ENCODE measurements around the gene TRDMT1. TPM values are rescaled to one million over a fixed set of nuclear protein-coding genes. Genes with fewer than 3 reads are reported as not detected.

TRDMT1 gene
- total RNA-seq, 1 experiment from 2014 or later = 20.2 TPM

DNA sequence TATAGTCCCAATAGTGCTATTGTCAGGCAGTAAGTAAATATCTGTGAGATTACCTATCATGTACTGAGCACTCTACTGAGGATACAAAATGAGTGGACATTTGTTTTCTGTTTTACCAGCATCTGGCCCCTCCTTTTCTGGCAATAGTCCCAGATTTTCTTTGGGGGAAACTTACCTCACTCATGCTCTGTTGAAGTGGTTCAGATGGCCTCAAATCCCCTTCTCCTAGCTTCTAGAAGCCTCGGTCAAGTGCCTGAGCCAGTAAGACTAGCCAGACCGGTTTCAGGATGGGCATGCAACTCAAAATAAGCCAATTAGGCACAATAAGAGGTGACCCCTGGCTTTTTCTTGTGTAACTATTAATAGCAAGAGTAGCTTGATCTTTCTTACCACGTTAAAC is 19.7 kb downstream of the TRDMT1 start:
- no peak overlapping the region for H3K14ac ChIP-seq (ENCODE audit: insufficient read depth, low read length)
- peaks cover 4% of the 10 kb centered on the region for H3K79me1 ChIP-seq (ENCODE audit: insufficient read depth, low read depth, low read length, poor library complexity, severe bottlenecking)
- H3K23me2 ChIP-seq (ENCODE audit: insufficient read length, low read depth, low read length, poor library complexity, severe bottlenecking) = no peaks in the 10 kb centered on the region
- no peak overlapping the region for H3T11ph ChIP-seq (ENCODE audit: low read length)
- no CpG with 5 or more reads among the region's 3 CpGs for WGBS (ENCODE audit: extremely low coverage, insufficient read length, low lambda C conversion rate)
- H3K9ac ChIP-seq (ENCODE audit: extremely low read depth, insufficient read length, low read length) = peak overlapping the region; percentile 19
- H2AK5ac ChIP-seq (ENCODE audit: insufficient read length, low read length) = no peak overlapping the region
- no peak overlapping the region for H3K4me3 Mint-ChIP-seq
- no peak overlapping the region for H3K23ac ChIP-seq (ENCODE audit: insufficient read length, low read depth, low read length)
- H4K5ac ChIP-seq (ENCODE audit: insufficient read length, low read depth, low read length) = no peak overlapping the region
- H3K27me3 Mint-ChIP-seq (ENCODE audit: low read depth) = no peaks in the 10 kb centered on the region
- no peak overlapping the region for H2BK12ac ChIP-seq (ENCODE audit: insufficient read length, low read depth, low read length)
- no peak for DNase-seq
- no peak overlapping the region for H2BK20ac ChIP-seq (ENCODE audit: low read depth, low read length, poor library complexity, severe bottlenecking)
- H3K56ac ChIP-seq (ENCODE audit: insufficient read length, low read depth, low read length) = no peak overlapping the region
- H3K18ac ChIP-seq (ENCODE audit: insufficient read length, low read depth, low read length) = no peak overlapping the region
- H3K27me3 ChIP-seq (ENCODE audit: insufficient read depth, low read length) = no peaks in the 10 kb centered on the region
- no peak overlapping the region for H4K8ac ChIP-seq (replicated peaks; ENCODE audit: insufficient read length, low read depth, low read length)
- H3K9me3 ChIP-seq (ENCODE audit: control insufficient read depth, low read depth, low read length) = no peaks in the 10 kb centered on the region
- peak overlapping the region in 2 of 3 experiments; percentile 4 to 47; a peak in 1 of 7 replicates for H3K27ac Mint-ChIP-seq
- no peaks in the 10 kb centered on the region for H3K79me2 ChIP-seq (ENCODE audit: insufficient read depth, low read length)
- H4K91ac ChIP-seq (ENCODE audit: insufficient read length, low read depth, low read length) = no peak overlapping the region
- no peak overlapping the region for H3K27ac ChIP-seq (ENCODE audit: insufficient read length, low read depth, low read length)
- no peaks in the 10 kb centered on the region for H3K9me3 Mint-ChIP-seq
- H2AFZ ChIP-seq (ENCODE audit: low read length) = no peak overlapping the region
- H4K20me1 ChIP-seq (ENCODE audit: control insufficient read depth, insufficient read depth, insufficient read length) = no peaks in the 10 kb centered on the region
- peaks cover 12 to 16% of the 10 kb centered on the region in 2 experiments for H3K4me1 Mint-ChIP-seq
- TF ChIP-seq, protein P1, sequence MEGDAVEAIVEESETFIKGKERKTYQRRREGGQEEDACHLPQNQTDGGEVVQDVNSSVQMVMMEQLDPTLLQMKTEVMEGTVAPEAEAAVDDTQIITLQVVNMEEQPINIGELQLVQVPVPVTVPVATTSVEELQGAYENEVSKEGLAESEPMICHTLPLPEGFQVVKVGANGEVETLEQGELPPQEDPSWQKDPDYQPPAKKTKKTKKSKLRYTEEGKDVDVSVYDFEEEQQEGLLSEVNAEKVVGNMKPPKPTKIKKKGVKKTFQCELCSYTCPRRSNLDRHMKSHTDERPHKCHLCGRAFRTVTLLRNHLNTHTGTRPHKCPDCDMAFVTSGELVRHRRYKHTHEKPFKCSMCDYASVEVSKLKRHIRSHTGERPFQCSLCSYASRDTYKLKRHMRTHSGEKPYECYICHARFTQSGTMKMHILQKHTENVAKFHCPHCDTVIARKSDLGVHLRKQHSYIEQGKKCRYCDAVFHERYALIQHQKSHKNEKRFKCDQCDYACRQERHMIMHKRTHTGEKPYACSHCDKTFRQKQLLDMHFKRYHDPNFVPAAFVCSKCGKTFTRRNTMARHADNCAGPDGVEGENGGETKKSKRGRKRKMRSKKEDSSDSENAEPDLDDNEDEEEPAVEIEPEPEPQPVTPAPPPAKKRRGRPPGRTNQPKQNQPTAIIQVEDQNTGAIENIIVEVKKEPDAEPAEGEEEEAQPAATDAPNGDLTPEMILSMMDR (conservative IDR thresholded peaks at IDR 0.05) = no peak
- H3K36me3 Mint-ChIP-seq (ENCODE audit: insufficient read depth in 1 of 3, low read depth in 3 of 3) = no peaks in the 10 kb centered on the region
- peak overlapping the region; percentile 12 for H3K4me2 ChIP-seq (ENCODE audit: insufficient read depth, insufficient read length, low read length)
- no peak overlapping the region for H3K4ac ChIP-seq (ENCODE audit: low read depth, low read length)
- peaks cover 6% of the 10 kb centered on the region; the same call in 1 of the 2 replicates for H3K4me1 ChIP-seq (ENCODE audit: insufficient read depth, low read length)
- no peak overlapping the region for H2BK5ac ChIP-seq (ENCODE audit: insufficient read length, low read length)
- H2BK120ac ChIP-seq (ENCODE audit: low read depth, low read length, poor library complexity, severe bottlenecking) = no peak overlapping the region
- no peak overlapping the region for H2BK15ac ChIP-seq (ENCODE audit: low read depth, low read length)

Data from H9 (cell line).